ENCODE measurements around the gene SLC3A2.

The SLC3A2 gene

DNA sequence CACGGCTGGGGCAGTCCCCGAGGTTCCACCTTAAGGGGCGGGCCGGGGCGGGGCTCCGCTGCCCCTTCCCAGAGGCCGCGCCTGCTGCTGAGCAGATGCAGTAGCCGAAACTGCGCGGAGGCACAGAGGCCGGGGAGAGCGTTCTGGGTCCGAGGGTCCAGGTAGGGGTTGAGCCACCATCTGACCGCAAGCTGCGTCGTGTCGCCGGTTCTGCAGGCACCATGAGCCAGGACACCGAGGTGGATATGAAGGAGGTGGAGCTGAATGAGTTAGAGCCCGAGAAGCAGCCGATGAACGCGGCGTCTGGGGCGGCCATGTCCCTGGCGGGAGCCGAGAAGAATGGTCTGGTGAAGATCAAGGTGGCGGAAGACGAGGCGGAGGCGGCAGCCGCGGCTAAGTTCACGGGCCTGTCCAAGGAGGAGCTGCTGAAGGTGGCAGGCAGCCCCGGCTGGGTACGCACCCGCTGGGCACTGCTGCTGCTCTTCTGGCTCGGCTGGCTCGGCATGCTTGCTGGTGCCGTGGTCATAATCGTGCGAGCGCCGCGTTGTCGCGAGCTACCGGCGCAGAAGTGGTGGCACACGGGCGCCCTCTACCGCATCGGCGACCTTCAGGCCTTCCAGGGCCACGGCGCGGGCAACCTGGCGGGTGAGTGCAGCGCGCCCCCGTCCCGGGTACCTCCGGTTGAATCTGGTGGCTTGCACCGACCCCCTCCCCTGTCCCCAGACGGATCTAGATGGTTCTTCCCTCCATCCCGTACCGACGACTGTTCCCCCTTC is at the start of gene SLC3A2:
Gene SLC3A2 (plus strand): TSS at position 94 of the 776 bp plus-strand sequence. CDS start 128 bp downstream, at position 222.
- TF ChIP-seq, protein P1, sequence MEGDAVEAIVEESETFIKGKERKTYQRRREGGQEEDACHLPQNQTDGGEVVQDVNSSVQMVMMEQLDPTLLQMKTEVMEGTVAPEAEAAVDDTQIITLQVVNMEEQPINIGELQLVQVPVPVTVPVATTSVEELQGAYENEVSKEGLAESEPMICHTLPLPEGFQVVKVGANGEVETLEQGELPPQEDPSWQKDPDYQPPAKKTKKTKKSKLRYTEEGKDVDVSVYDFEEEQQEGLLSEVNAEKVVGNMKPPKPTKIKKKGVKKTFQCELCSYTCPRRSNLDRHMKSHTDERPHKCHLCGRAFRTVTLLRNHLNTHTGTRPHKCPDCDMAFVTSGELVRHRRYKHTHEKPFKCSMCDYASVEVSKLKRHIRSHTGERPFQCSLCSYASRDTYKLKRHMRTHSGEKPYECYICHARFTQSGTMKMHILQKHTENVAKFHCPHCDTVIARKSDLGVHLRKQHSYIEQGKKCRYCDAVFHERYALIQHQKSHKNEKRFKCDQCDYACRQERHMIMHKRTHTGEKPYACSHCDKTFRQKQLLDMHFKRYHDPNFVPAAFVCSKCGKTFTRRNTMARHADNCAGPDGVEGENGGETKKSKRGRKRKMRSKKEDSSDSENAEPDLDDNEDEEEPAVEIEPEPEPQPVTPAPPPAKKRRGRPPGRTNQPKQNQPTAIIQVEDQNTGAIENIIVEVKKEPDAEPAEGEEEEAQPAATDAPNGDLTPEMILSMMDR (IDR thresholded peaks at IDR 0.05; ENCODE audit: low read depth, low read length, missing control alignments) = peak; percentile 54

GRCh38 chr11:62830904-62831519 is 49.7 kb upstream of the SLC3A2 start:
- TF ChIP-seq, protein P1 (IDR thresholded peaks at IDR 0.05; ENCODE audit: low read depth, low read length, missing control alignments) = no peak
- no peak for DNase-seq (ENCODE audit: extremely low read depth, low read depth)
- H3K4me3 ChIP-seq (replicated peaks; ENCODE audit: low read depth, low read length) = peak overlapping the region; percentile 76

More for the DNA sequence above, at the start of gene SLC3A2:
- H3K4me3 ChIP-seq (replicated peaks; ENCODE audit: low read depth, low read length) = peak within 1 kb of the TSS; percentile 95
- DNase-seq (ENCODE audit: extremely low read depth, low read depth) = no peak

DNA sequence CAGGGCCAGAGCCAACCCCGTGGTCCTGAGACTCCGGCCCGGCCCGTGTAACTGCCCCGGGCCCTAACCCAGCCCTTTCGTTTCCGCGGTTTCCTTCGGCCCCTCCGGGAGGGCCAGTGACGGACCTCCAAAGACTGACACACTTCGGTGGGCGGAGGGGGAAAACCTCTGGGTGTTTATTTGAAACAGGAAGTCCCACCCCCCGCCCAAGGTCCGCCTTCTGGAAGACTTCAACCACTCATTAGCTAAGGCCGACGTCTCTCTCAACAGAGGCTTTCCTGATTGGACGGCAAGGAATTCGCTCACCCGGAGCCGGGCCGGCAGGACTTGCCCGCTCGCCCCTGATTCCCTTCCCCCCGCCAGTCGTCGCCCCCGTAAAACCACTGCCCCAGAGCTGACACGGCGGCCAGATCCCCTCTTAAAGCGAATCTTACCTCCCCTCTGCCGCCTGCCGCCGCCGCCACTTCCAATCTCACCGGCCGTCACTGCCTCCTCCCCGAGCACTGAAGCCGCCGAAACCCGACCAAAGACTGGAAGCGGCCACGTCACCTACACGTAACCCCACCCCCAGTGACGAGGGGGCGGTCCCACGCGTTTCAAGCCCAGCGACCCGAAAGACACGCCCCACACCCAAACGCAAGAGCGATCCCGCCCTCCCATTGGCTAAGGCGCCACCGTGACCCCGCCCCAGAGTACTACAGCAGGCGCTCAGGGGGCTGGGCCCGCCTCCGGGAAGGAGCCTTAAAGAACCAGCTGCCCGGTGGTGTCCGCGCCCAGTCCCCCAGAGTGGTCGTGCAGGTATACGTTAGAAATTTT is 49.0 kb upstream of the SLC3A2 start, which contains the start of gene STX5:
Gene STX5 (minus strand): TSS at position 532 of the 816 bp plus-strand sequence. CDS start 808 bp downstream, outside the sequence.
- H3K4me3 ChIP-seq (replicated peaks; ENCODE audit: low read depth, low read length) = peak within 1 kb of the TSS; percentile 76
- DNase-seq (ENCODE audit: extremely low read depth, low read depth) = peak; percentile 96
- TF ChIP-seq, protein P1 (IDR thresholded peaks at IDR 0.05; ENCODE audit: low read depth, low read length, missing control alignments) = no peak

DNA sequence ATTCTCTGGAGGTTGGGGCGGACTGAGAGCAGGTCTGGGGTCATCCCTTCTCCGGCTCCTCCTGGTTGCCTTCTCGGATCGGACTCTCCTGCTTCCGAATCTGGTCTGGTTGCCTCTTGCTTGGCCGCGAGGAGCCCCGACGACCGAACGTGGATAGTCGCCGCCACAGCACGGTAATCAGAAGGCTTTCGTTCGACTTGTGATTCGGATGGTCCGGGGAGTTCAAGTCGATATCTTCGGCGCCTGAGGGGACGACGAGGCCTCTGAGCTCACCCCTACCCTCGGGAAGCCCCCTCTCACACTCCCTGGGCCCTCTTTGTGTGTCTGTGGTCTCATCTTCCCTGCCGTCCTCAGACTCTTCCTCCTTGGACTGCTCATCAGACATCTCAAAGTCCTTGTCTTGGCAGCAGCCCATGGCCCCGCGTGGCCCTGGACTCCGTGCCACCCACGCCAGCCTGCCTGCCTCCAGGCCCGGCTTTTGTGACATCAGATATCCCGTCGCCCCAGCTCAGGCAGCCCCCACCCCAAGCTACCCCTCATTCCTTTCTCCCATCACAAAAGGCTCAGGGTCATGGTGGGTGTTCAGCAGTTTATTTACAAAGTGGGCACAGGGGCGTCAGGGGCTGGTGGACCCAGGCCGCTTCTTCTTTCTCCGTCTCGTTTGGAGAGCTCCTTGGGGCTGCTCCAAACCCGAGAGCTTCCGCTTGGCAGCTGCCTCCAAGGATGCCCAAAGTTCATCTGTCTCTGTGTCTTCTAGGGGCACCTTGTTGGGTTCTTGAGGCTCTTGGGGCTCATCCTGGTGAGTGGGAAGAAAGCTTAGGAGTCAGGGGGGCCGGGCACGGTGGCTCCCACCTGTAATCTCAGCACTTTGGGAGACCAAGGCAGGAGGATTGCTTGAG is 48.1 kb upstream of the SLC3A2 start, which contains the start of gene TEX54:
Gene TEX54 (minus strand): TSS at position 506 of the 899 bp plus-strand sequence.
- no peak for DNase-seq (ENCODE audit: extremely low read depth, low read depth)
- TF ChIP-seq, protein P1 (IDR thresholded peaks at IDR 0.05; ENCODE audit: low read depth, low read length, missing control alignments) = no peak
- peak within 1 kb of the TSS; percentile 76 for H3K4me3 ChIP-seq (replicated peaks; ENCODE audit: low read depth, low read length)

GRCh38 chr11:62835336-62835735 is 45.4 kb upstream of the SLC3A2 start:
- TF ChIP-seq, protein P1 (IDR thresholded peaks at IDR 0.05; ENCODE audit: low read depth, low read length, missing control alignments) = no peak
- DNase-seq (ENCODE audit: extremely low read depth, low read depth) = no peak
- H3K4me3 ChIP-seq (replicated peaks; ENCODE audit: low read depth, low read length) = no peak overlapping the region
